Measurements from ENCODE around the gene FAM110C.

Gene FAM110C

GRCh38 chr2:10222-10875 is 36.0 kb downstream of the FAM110C start:
- peaks cover 0 to 3% of the 10 kb centered on the region in 2 donors for H3K9me3 ChIP-seq (ENCODE audit: control insufficient read depth in 1 of 2, low read length in 2 of 2)
- H3K27me3 ChIP-seq (ENCODE audit: control insufficient read depth in 1 of 2, insufficient read depth in 2 of 2, low read length in 2 of 2): no peaks in the 10 kb centered on the region
- H3K4me1 ChIP-seq (ENCODE audit: control insufficient read depth in 1 of 2, insufficient read depth in 2 of 2, low read length in 2 of 2): no peaks in the 10 kb centered on the region
- no peaks in the 10 kb centered on the region for H3K36me3 ChIP-seq (ENCODE audit: control insufficient read depth in 1 of 2, insufficient read depth in 2 of 2, low read length in 2 of 2)
- no peak overlapping the region for H3K27ac ChIP-seq (ENCODE audit: low read depth, low read length)
- H3K4me3 ChIP-seq (ENCODE audit: low read depth in 1 of 2, low read length in 2 of 2): no peak overlapping the region
- H3K9ac ChIP-seq (ENCODE audit: low read depth in 1 of 2, low read length in 2 of 2): no peak overlapping the region

Measured in duodenal mucosa (tissue), 2 donors.